Upper lobe of left lung (tissue), 4 donors: Measurements from ENCODE around the gene LLPH.

ENCODE experiments used
- EP300 ChIP-seq, 4 donors: sonication (generic); formaldehyde crosslinking; IDR thresholded peaks; one replicate each; pipeline ENCODE4 v1.5.1; 2017; ENCODE audit warnings: antibody characterized with exemption in 4 of 4, control low read depth in 2 of 4
- TF ChIP-seq, protein P1 (sequence below), 6 experiments: fragments of 450-650 bp in 4 of 6; fragments of 200-600 bp in 2 of 6; sonication (generic) in 2 of 6; IDR thresholded peaks; one replicate each; pipeline ENCODE4 v1.5.1; 2016 to 2019; ENCODE audit warnings: antibody characterized with exemption in 6 of 6

DNA sequence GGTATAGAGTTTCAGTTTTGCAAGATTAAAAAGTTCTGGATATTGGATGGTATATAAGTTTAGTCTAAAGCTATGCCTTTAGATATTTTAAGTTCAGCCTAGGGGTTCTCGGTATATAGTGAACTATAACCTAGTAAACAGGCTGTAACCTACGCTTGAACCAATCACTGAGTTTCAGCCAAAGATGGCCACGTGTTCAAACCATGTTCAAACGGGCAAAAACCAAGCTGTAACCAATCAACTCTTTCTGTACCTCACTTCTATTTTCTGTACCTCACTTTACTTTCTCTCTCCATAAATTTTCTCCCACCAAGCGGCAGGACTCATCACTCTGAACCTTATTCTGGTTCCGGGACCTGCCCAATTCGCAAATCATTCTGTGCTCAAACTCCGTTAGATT, 37.9 kb upstream of the LLPH start:
- TF ChIP-seq, protein P1, sequence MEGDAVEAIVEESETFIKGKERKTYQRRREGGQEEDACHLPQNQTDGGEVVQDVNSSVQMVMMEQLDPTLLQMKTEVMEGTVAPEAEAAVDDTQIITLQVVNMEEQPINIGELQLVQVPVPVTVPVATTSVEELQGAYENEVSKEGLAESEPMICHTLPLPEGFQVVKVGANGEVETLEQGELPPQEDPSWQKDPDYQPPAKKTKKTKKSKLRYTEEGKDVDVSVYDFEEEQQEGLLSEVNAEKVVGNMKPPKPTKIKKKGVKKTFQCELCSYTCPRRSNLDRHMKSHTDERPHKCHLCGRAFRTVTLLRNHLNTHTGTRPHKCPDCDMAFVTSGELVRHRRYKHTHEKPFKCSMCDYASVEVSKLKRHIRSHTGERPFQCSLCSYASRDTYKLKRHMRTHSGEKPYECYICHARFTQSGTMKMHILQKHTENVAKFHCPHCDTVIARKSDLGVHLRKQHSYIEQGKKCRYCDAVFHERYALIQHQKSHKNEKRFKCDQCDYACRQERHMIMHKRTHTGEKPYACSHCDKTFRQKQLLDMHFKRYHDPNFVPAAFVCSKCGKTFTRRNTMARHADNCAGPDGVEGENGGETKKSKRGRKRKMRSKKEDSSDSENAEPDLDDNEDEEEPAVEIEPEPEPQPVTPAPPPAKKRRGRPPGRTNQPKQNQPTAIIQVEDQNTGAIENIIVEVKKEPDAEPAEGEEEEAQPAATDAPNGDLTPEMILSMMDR (IDR thresholded peaks at IDR 0.05): no peak
- no peak for TF ChIP-seq EP300 (IDR thresholded peaks at IDR 0.05)
